Stimulated activated CD8-positive, alpha-beta memory T cell treated with anti-CD3 and anti-CD28 coated beads, Interleukin-7, amount 100 ng/mL, for 48 hours (primary cell): ENCODE data around the gene AGBL2.
"Not testable (repeated sequence)": the region's sequence is repeated elsewhere in the genome, so short reads cannot be mapped to it uniquely, and the experiment has no call there.

Experiments used
- DNase-seq, 2 donors: peaks; one replicate each; pipeline ENCODE4 v3.0.0-alpha.2; 2020; ENCODE audit warnings: low read depth in 1 of 2; ENCODE audit errors: extremely low read depth in 1 of 2

Gene AGBL2

GRCh38 chr11:47636331-47636730 lies 78.8 kb downstream of the AGBL2 start:
- not testable (repeated sequence) for DNase-seq

DNA sequence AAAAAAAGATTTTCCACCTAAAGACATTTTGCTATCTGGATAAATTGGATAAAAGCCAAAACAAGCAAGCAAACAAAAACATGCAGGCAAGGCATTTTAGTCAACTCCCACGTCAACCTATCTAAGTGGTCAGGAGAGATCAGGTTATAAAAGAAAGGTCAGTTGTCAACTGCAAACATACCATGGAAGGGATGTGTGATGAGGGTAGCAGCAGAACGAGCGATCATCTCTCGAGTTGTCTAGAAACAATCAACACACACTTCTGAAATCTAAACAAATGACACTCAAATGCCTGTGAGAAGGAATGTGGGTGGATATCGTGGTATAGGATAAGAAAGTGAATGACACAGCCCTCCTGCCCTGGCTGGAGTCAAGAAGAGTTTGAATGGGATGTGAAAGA lies 83.7 kb downstream of the AGBL2 start:
- DNase-seq, result no peak

DNA sequence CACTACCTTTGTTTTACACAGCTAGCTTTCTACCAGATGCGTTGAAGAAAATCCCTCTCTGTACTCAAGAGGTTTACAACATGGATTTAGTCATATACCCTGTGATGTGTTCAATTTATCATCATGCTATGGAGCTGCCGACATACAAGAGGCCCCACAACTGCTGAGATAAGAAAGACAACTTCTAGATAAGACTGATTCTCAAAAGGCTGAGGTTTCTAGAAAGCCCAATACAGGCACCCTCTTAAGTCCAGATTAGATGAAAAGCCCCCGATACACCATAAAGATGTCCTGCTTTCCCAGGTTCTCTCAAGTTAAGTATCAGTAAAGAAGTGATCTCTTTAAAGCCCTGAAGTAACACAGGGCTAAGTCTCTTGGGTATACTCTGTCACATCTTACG lies 87.1 kb downstream of the AGBL2 start:
- DNase-seq, result no peak

GRCh38 chr11:47626234-47626633 lies 88.9 kb downstream of the AGBL2 start:
- DNase-seq, result no peak

DNA sequence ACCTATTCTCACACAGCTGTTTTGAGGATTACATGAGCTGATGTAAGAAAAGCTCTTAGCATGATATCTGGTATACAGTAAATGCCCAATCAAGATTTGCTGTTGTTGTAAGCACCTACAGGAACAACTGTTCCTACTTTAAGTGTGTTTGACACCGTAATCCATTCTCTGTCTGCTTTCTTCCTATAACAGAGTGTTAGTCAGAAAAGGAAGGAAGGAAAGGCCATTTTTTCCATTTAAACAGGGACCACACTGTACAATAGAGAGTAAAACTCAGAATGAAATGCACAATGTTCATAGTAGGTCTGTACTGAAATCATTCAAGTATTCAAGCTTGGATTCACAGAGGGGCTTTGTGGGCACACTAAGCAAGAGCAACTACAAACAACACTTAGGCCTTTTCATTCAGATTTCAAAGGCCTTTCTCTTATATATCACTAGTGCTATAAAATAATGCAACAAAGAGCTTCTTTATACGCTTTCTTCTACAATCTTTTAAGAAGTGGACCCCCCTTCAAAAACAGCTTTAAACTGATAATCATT lies 94.3 kb downstream of the AGBL2 start:
- DNase-seq, result no peak

DNA sequence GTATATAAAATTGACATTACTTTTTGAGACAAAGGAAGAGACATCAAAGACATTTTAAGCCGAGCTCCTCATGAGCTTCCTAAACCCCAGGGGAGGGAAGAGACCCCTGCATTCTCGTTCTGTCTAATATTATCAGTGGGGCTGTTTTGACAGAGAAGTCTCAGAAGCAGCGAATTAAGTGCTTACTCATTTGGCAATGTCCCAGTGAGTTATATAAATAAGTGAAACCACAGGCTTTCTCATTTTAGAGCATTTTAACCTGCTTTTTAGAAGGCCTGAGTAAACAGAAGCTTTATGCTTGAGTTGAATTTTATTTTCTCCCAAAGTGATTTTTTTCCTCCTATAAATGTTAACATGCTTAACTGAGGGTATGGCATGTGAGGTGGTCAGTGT lies 97.8 kb downstream of the AGBL2 start:
- no peak for DNase-seq

DNA sequence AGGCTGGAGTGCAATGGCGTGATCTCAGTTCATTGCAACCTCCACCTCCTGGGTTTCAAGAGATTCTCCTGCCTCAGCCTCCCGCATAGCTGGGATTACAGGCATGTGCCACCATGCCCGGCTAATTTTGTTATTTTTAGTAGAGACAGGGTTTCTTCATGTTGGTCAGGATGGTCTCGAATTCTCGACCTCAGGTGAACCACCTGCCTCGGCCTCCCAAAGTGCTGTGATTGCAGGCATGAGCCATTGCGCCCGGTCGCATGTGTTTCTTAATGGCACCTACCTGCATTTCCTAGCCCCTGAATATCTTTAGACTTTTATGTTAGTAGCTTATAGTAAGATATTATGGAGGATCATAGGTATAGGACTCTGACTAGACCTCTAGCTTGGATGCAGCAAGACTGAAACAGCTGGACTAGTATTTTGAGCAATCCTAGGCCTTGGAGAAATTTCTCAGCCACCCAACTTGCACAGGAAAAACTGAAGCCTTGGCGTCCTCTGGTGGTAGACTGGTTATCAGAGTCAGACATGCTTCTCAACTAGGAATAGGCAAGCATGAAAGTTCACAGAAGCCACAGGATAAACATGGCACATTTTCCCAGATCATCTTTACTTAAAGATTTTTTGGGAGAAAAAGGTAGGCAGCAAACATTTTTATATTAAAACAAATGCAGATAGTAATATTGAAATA lies 98.3 kb downstream of the AGBL2 start:
- no peak for DNase-seq

DNA sequence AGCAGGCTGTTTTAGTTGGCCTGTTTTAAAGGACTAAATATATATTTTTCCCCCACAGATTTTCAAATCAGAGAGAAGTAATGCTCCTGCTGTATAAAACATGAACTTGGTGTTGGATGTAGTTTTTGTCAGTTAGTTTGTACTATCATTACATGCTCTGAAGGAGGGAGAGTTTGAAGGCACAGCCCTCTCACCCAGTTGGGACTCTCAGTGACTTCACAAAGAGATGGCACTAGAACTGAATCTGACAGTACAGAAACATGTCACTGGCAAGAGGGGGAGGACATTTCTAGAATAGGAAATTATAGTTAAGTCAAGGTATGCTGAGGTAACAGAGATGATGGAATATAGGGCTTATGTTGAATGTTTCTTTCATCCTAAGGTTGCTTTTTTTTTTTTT lies 99.9 kb downstream of the AGBL2 start:
- DNase-seq, result no peak

DNA sequence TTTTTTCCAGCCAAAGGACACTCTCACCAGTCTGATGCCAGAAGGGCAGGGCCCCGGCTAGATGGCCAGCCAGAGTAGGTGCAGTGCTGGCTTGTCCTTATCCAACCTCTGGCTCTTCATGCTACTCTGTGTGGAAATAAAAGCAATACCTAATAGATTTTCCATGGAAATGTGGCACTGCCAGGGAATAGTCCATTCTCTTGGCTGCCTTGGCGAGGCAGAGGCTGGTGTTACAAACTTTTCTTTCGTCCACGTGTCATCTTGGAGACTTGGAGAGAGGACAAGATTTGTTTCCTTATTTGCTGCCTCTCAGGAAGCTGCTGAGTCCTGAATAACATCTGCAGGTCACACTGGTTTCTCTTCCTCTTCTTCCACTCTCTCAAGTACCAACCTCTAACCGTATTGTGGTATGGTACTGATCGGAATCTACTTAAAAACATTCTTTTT lies 103.8 kb downstream of the AGBL2 start:
- DNase-seq, result no peak

- no peak for DNase-seq
These were observed 105.5 kb downstream of the AGBL2 start for GRCh38 chr11:47609675-47610074.
